RWPE1 (cell line): Measurements from ENCODE around the gene FXN.

Experiments used
- CTCF ChIA-PET: fragments of 350-600 bp; sonication (Branson Sonifier 250); formaldehyde crosslinking; extraction: SDS; loops from one replicate; lab custom pipeline; 2021; lab: Yijun Ruan, JAX
- POLR2A ChIA-PET: fragments of 400-600 bp; formaldehyde crosslinking; extraction: SDS; loops from one replicate; lab custom pipeline; 2020; ENCODE audit warnings: antibody characterized with exemption; ENCODE audit not compliant: low non-redundant PET; lab: Yijun Ruan, JAX
- DNase-seq: peaks from one replicate; pipeline ENCODE4 v3.0.0; 2012; ENCODE audit warnings: low spot score
- H3K27ac ChIP-seq: fragments of 450-650 bp; 2 replicates; pipeline ENCODE4 v1.5.1; 2017
- CTCF ChIP-seq: fragments of 450-650 bp; conservative IDR thresholded peaks from 2 replicates; pipeline ENCODE4 v1.5.1; 2017; ENCODE audit warnings: low read depth, mild to moderate bottlenecking

FXN gene

GRCh38 chr9:69145144-69145715, 109.7 kb downstream of the FXN start:
- ChIA-PET POLR2A (no interaction called here), CTCF (interaction anchor here (0.7 to 1.1 kb wide), 2 partner anchors 10 to 48 kb away, joined by 3 to 7 read pairs; no protein-coding TSS in a partner anchor)
- H3K27ac ChIP-seq, result no peak overlapping the region
- DNase-seq, result no peak
- no peak for TF ChIP-seq CTCF

- no peak overlapping the region for H3K27ac ChIP-seq
- CTCF ChIA-PET, result no interaction called here
- DNase-seq, result no peak
- TF ChIP-seq CTCF, result no peak
- POLR2A ChIA-PET, result no interaction called here
Measured at GRCh38 chr9:69147041-69147834, 111.7 kb downstream of the FXN start.

GRCh38 chr9:69149321-69149807, 113.8 kb downstream of the FXN start:
- POLR2A ChIA-PET, result interaction anchor here (0.7 kb wide), 1 partner anchor 12 kb away, joined by 3 read pairs; no protein-coding TSS in a partner anchor
- TF ChIP-seq CTCF, result no peak
- CTCF ChIA-PET, result interaction anchor here (1.4 kb wide), 1 partner anchor 8 kb away, joined by 3 read pairs; no protein-coding TSS in a partner anchor

More at GRCh38 chr9:69149321-69149807, 113.8 kb downstream of the FXN start:
- H3K27ac ChIP-seq, result no peak overlapping the region; the same call in 1 of the 2 replicates
- no peak for DNase-seq
